ENCODE data around the gene LIMS3.
"Not testable (repeated sequence)": the region's sequence is repeated elsewhere in the genome, so short reads cannot be mapped to it uniquely, and the experiment has no call there.

GRCh38 chr2:109898462-109899336 is at the start of gene LIMS3:
- not testable (repeated sequence) for TF ChIP-seq CTCF, POLR2A, POLR2AphosphoS5 (IDR thresholded peaks at IDR 0.05)
